Stimulated activated CD8-positive, alpha-beta memory T cell treated with anti-CD3 and anti-CD28 coated beads, Interleukin-4, amount 100 ng/mL, for 1 hour (primary cell): ENCODE measurements around the gene ANKRD52.
"Not testable (repeated sequence)": the region's sequence is repeated elsewhere in the genome, so short reads cannot be mapped to it uniquely, and the experiment has no call there.

Source experiments
- DNase-seq, 2 donors: peaks; one replicate each; pipeline ENCODE4 v3.0.0-alpha.2; 2020; ENCODE audit warnings: low read depth in 2 of 2, low spot score in 1 of 2

Gene ANKRD52

GRCh38 chr12:56272468-56272867 is 14.3 kb upstream of the ANKRD52 start:
- DNase-seq, result not testable (repeated sequence)

DNA sequence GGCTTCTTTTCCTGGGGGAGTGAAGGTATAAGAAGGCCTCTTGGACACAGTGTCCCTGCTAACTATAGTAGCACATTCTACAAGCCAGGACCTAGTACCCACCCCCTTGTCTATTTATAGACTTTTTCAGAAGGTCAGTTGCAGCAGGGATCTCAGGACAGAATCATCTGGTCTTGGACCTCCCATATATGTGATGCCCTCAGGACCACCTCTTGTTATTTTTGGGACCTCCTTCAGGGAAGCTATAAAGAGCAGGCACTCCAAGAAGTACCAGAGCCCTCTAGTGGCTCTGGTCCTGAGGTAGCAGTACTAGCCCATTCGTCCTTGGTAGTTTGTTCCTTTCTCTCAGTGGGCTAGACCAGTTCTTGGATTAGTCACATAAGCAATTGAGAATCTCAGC is 12.8 kb upstream of the ANKRD52 start:
- DNase-seq, result no peak

DNA sequence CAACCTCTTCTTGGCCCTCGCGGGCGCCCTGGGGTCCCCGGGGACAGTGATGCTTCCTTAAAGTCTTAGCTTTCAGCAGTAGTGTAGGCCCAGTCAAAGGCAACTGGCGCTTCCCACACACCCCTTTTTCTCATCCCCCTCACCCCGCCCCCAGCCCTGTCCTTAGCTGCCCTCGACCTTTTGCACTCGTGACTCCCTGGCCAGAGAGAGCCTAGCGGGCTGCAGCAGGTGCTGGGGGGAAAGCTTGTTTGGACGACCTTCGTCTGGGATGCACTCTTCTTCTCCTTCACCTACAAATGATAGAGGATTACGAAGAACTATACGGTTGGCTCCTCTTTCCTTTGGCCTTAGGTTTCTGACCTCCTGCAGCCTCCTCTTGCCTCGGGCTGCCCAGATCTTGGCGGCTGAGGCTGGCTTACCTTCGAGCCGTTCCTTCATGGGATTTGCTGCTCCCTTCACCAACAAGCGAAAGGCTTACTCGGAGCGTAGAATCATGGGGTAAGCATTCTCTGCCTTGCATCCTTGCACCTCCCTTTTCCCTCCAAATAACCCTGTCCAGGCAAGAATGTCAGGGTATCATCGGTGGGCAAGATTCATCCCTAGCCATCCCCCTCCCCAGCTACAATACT is 9.4 kb upstream of the ANKRD52 start:
- DNase-seq, result no peak

- DNase-seq, result peak; percentile 66 to 81
Observed at GRCh38 chr12:56266693-56267442, 8.7 kb upstream of the ANKRD52 start, which contains the start of gene COQ10A. Gene COQ10A, plus strand, starts transcription at chr12:56266942. Its CDS starts 177 bp downstream, at chr12:56267119.

DNA sequence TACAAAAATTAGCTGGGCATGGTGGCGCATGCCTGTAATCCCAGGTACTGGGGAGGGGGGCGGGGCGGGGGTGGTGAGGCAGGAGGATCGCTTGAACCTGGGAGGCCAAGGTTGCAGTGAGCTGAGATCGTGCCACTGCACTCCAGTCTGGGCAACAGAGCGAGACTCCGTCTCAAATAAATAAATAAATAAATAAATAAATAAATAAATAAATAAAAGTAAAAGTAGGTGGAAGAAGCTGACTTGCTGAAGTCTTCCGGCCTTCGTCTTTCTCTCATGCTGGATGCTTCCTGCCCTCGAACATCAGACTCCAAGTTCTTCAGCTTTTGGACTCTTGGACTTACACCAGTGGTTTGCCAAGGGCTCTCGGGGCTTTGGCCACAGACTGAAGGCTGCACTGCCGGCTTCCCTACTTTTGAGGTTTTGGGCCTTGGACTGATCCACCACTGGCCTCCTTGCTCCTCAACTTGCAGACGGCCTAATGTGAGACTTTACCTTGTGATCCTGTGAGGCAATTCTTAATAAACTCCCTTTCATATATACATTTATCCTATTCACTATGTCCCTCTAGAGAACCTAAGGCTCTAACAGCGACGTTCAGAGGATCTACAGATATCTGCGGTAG is 8.0 kb upstream of the ANKRD52 start:
- DNase-seq, result not testable (repeated sequence)

GRCh38 chr12:56262955-56263354 is 4.8 kb upstream of the ANKRD52 start:
- DNase-seq, result not testable (repeated sequence)

DNA sequence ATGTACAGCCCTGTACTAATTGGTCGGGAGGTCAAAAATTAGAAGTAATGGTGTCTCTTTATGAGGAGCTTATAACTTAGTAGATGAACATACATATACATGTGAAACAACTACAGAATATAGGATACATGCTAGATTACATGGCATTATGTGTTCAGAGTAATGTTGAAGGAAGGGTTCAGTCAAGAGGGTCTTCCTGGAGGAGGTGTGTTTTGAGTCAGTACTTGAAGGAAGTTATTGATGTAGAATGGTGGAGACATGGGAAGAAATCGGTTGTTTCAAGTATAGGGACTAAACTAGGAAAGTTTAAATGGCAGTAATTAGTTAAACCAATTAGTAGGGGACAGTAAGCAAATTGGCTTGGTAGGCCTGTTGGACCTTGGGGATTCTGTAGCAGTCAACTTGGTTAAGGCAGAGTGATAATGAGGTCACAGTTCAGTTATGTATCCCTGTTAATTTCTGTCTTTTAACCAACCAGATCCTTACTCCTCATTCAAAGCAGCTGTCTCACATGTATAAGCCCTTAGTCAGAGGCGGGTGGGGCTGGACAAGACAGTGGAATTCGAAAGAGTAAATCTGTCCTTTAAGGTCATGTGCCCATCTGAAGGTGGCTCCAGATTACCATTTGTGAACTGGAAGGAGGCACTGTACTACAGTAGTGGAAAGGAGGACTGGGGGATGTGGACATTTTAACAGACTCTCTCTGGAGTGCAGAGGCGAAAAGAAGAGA is 3.5 kb upstream of the ANKRD52 start:
- DNase-seq, result no peak

- no peak for DNase-seq
Observed at GRCh38 chr12:56260921-56261320, 2.7 kb upstream of the ANKRD52 start.

GRCh38 chr12:56260380-56260779 is 2.2 kb upstream of the ANKRD52 start:
- DNase-seq, result no peak

GRCh38 chr12:56258820-56259183 is 618 bp upstream of the ANKRD52 start:
- DNase-seq, result no peak

DNA sequence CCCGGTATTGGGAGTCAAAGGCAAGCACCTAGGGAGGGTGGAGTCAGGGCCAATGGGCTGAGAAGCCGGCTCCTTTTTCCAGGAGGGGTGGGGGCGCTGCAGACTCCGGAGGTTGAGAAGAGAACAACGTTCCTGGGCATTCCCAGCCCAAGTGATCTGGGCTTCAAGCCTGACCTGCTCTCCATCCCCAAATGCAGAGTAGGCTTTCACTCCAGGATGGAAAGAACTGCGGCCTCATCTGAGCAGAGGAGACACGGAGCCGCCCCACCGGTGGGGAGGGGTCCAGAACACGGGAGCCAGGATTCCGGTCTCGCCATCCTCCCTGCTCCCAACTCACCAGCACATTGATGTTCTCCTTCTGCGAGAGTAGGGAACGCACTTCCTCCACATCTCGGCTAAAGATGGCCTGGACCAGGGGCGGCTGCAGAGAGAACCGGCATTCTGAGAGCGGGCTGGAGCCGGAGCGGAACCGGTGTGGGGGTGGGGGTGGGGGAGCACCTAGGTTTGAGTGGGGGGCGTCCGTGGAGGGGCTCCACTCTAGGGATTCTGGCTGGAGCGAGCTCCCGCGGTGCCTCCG is 605 bp downstream of the ANKRD52 start:
- no peak for DNase-seq

DNA sequence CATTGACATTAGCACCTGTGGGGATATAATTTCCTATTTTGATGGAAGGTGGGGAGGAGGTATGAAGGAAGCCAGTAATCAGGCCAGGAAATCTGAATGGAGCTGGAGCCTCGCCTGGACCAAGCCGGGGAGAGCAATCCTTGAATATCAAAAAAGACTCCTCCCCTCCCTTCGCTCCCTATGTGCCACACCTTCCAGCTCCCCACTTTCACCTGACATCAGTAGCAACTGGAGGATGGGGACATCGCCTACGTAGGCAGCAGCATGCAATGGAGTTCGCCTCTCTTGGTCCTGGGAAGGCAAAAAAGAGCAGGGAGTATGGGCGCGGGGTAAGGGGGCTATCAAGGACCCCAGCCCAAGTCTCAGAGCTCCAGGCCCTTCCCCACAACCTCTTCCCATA is 1.1 kb downstream of the ANKRD52 start:
- DNase-seq, result no peak

- no peak for DNase-seq
Observed at GRCh38 chr12:56256326-56256960, 1.7 kb downstream of the ANKRD52 start.

GRCh38 chr12:56255671-56256070 is 2.5 kb downstream of the ANKRD52 start:
- DNase-seq, result no peak

DNA sequence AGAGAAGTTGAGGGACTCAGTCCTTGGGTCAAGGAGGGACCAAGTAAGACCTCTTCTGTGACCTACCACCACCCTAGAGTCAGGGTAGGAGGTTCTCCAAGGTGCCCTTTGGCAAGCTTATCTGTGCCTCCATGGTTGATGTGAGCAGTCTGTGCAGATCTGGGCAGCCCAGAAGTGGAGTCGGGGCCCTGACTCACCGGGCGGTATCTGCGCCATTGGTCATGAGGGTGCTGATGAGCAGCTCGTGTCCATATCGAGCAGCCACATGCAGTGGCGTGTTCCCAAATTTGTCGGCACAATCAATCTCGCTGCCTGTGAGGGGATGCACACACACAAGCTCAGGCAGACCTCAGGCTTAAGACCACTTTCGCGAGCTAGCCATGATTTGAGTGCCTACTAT is 5.1 kb downstream of the ANKRD52 start:
- DNase-seq, result no peak

GRCh38 chr12:56252649-56253048 is 5.5 kb downstream of the ANKRD52 start:
- no peak for DNase-seq

GRCh38 chr12:56248711-56249110 is 9.5 kb downstream of the ANKRD52 start:
- DNase-seq, result no peak

GRCh38 chr12:56247923-56248322 is 10.3 kb downstream of the ANKRD52 start:
- DNase-seq, result no peak

GRCh38 chr12:56244494-56244893 is 13.7 kb downstream of the ANKRD52 start:
- DNase-seq, result no peak

GRCh38 chr12:56243731-56244181 is 14.4 kb downstream of the ANKRD52 start:
- DNase-seq, result no peak

DNA sequence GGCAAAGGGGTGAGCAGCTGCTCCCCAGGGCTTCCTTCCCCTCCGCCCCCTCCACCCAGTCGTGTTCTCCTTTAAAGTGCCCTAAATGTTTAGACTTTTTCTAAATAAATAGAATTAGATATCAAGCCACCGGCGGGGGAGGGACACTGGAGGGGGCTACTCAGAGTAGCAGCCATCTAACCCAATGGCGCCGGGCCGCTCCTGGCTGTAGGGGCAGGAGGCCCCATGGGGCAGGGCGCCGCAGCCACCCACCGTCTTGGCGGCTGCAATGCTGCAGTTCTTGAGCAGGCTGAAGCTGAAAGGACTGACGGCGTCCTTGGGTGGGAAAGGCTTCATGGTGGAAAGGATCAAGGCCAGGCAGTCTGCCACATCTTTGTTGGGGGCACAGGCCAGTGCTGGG is 15.2 kb downstream of the ANKRD52 start:
- no peak for DNase-seq
